ENCODE results near the gene BBS12.

Gene BBS12

GRCh38 chr4:122733787-122734120 lies 1.2 kb downstream of the BBS12 start:
- no peak for TF ChIP-seq POLR2AphosphoS5 (IDR thresholded peaks at IDR 0.05; ENCODE audit: low read depth, low read length)
- DNase-seq (ENCODE audit: insufficient read length, low spot score) (no peak), FAIRE-seq (no peak)

- no peak for DNase-seq (ENCODE audit: insufficient read length, low spot score)
- TF ChIP-seq POLR2AphosphoS5 (IDR thresholded peaks at IDR 0.05; ENCODE audit: low read depth, low read length) = no peak
- TF ChIP-seq POLR2A (IDR thresholded peaks at IDR 0.05; ENCODE audit: low read depth, low read length) = no peak
- TF ChIP-seq POU2F2 (IDR thresholded peaks at IDR 0.05; ENCODE audit: low read depth, low read length) = no peak
- TF ChIP-seq SPI1 (IDR thresholded peaks at IDR 0.05; ENCODE audit: low read depth, low read length) = no peak
- no peak for TF ChIP-seq TAF1 (IDR thresholded peaks at IDR 0.05; ENCODE audit: low read depth, low read length)
- TF ChIP-seq PAX5 (IDR thresholded peaks at IDR 0.05; ENCODE audit: insufficient read depth, low read length, severe bottlenecking) = no peak
- no peak for FAIRE-seq
Measured at GRCh38 chr4:122739174-122739573, 6.7 kb downstream of the BBS12 start.

- TF ChIP-seq POLR2A (IDR thresholded peaks at IDR 0.05; ENCODE audit: low read depth, low read length) (no peak), PAX5 (IDR thresholded peaks at IDR 0.05; ENCODE audit: insufficient read depth, low read length, severe bottlenecking) (no peak), TAF1 (IDR thresholded peaks at IDR 0.05; ENCODE audit: low read depth, low read length) (no peak), SPI1 (IDR thresholded peaks at IDR 0.05; ENCODE audit: low read depth, low read length) (no peak), POLR2AphosphoS5 (IDR thresholded peaks at IDR 0.05; ENCODE audit: low read depth, low read length) (no peak), POU2F2 (IDR thresholded peaks at IDR 0.05; ENCODE audit: low read depth, low read length) (no peak)
- FAIRE-seq (no peak), DNase-seq (ENCODE audit: insufficient read length, low spot score) (no peak)
Measured at GRCh38 chr4:122742933-122743829, 10.7 kb downstream of the BBS12 start.

GRCh38 chr4:122744229-122744628 lies 11.7 kb downstream of the BBS12 start:
- peak; percentile 55 for TF ChIP-seq SPI1 (IDR thresholded peaks at IDR 0.05; ENCODE audit: low read depth, low read length)
- TF ChIP-seq POLR2AphosphoS5 (IDR thresholded peaks at IDR 0.05; ENCODE audit: low read depth, low read length) = no peak
- FAIRE-seq (no peak), DNase-seq (ENCODE audit: insufficient read length, low spot score) (no peak)

GRCh38 chr4:122746485-122746965 lies 14.0 kb downstream of the BBS12 start:
- DNase-seq (ENCODE audit: insufficient read length, low spot score) = no peak
- no peak for TF ChIP-seq TAF1 (IDR thresholded peaks at IDR 0.05; ENCODE audit: low read depth, low read length)
- no peak for TF ChIP-seq SPI1 (IDR thresholded peaks at IDR 0.05; ENCODE audit: low read depth, low read length)
- no peak for TF ChIP-seq POLR2A (IDR thresholded peaks at IDR 0.05; ENCODE audit: low read depth, low read length)
- no peak for TF ChIP-seq POLR2AphosphoS5 (IDR thresholded peaks at IDR 0.05; ENCODE audit: low read depth, low read length)
- TF ChIP-seq PAX5 (IDR thresholded peaks at IDR 0.05; ENCODE audit: insufficient read depth, low read length, severe bottlenecking) = no peak
- no peak for TF ChIP-seq POU2F2 (IDR thresholded peaks at IDR 0.05; ENCODE audit: low read depth, low read length)
- FAIRE-seq = peak; percentile 76

GRCh38 chr4:122747068-122747467 lies 14.6 kb downstream of the BBS12 start:
- FAIRE-seq (no peak), DNase-seq (ENCODE audit: insufficient read length, low spot score) (no peak)
- no peak for TF ChIP-seq TAF1 (IDR thresholded peaks at IDR 0.05; ENCODE audit: low read depth, low read length)
- TF ChIP-seq POLR2A (IDR thresholded peaks at IDR 0.05; ENCODE audit: low read depth, low read length) = no peak
- TF ChIP-seq POU2F2 (IDR thresholded peaks at IDR 0.05; ENCODE audit: low read depth, low read length) = no peak
- no peak for TF ChIP-seq SPI1 (IDR thresholded peaks at IDR 0.05; ENCODE audit: low read depth, low read length)
- no peak for TF ChIP-seq POLR2AphosphoS5 (IDR thresholded peaks at IDR 0.05; ENCODE audit: low read depth, low read length)
- TF ChIP-seq PAX5 (IDR thresholded peaks at IDR 0.05; ENCODE audit: insufficient read depth, low read length, severe bottlenecking) = no peak

GRCh38 chr4:122747883-122748282 lies 15.4 kb downstream of the BBS12 start:
- DNase-seq (ENCODE audit: insufficient read length, low spot score) (no peak), FAIRE-seq (no peak)
- TF ChIP-seq TAF1 (IDR thresholded peaks at IDR 0.05; ENCODE audit: low read depth, low read length) = no peak
- TF ChIP-seq POU2F2 (IDR thresholded peaks at IDR 0.05; ENCODE audit: low read depth, low read length) = no peak
- TF ChIP-seq SPI1 (IDR thresholded peaks at IDR 0.05; ENCODE audit: low read depth, low read length) = no peak
- no peak for TF ChIP-seq POLR2AphosphoS5 (IDR thresholded peaks at IDR 0.05; ENCODE audit: low read depth, low read length)

- FAIRE-seq (no peak), DNase-seq (ENCODE audit: insufficient read length, low spot score) (no peak)
- TF ChIP-seq POLR2A (IDR thresholded peaks at IDR 0.05; ENCODE audit: low read depth, low read length) (no peak), TAF1 (IDR thresholded peaks at IDR 0.05; ENCODE audit: low read depth, low read length) (no peak), POLR2AphosphoS5 (IDR thresholded peaks at IDR 0.05; ENCODE audit: low read depth, low read length) (no peak), SPI1 (IDR thresholded peaks at IDR 0.05; ENCODE audit: low read depth, low read length) (no peak), PAX5 (IDR thresholded peaks at IDR 0.05; ENCODE audit: insufficient read depth, low read length, severe bottlenecking) (no peak)
Measured at GRCh38 chr4:122749704-122750454, 17.4 kb downstream of the BBS12 start.

- FAIRE-seq (no peak), DNase-seq (ENCODE audit: insufficient read length, low spot score) (no peak)
- TF ChIP-seq POLR2A (IDR thresholded peaks at IDR 0.05; ENCODE audit: low read depth, low read length) (no peak), POU2F2 (IDR thresholded peaks at IDR 0.05; ENCODE audit: low read depth, low read length) (no peak), TAF1 (IDR thresholded peaks at IDR 0.05; ENCODE audit: low read depth, low read length) (no peak), PAX5 (IDR thresholded peaks at IDR 0.05; ENCODE audit: insufficient read depth, low read length, severe bottlenecking) (no peak), SPI1 (IDR thresholded peaks at IDR 0.05; ENCODE audit: low read depth, low read length) (no peak), POLR2AphosphoS5 (IDR thresholded peaks at IDR 0.05; ENCODE audit: low read depth, low read length) (no peak)
Measured at GRCh38 chr4:122755675-122756074, 23.2 kb downstream of the BBS12 start.

- no peak for DNase-seq (ENCODE audit: insufficient read length, low spot score)
- no peak for FAIRE-seq
- TF ChIP-seq POLR2A (IDR thresholded peaks at IDR 0.05; ENCODE audit: low read depth, low read length) = no peak
- no peak for TF ChIP-seq POU2F2 (IDR thresholded peaks at IDR 0.05; ENCODE audit: low read depth, low read length)
- no peak for TF ChIP-seq SPI1 (IDR thresholded peaks at IDR 0.05; ENCODE audit: low read depth, low read length)
- no peak for TF ChIP-seq POLR2AphosphoS5 (IDR thresholded peaks at IDR 0.05; ENCODE audit: low read depth, low read length)
- no peak for TF ChIP-seq TAF1 (IDR thresholded peaks at IDR 0.05; ENCODE audit: low read depth, low read length)
- no peak for TF ChIP-seq PAX5 (IDR thresholded peaks at IDR 0.05; ENCODE audit: insufficient read depth, low read length, severe bottlenecking)
Measured at GRCh38 chr4:122758033-122758432, 25.5 kb downstream of the BBS12 start.

Measured in GM12891 (cell line).